HCT116 (cell line): ENCODE results near the gene PRKG1. TPM values are rescaled to one million over a fixed set of nuclear protein-coding genes. Genes with fewer than 3 reads are reported as not detected.

Experiments used
- ATAC-seq: fragments of 200-7000 bp; cut with Tn5 transposase; 2 replicates; pipeline ENCODE4 v1.9.1; 2020; ENCODE audit warnings: mild to moderate bottlenecking, moderate library complexity
- BruUV-seq: library from RNA; stranded (reverse); fragments of 400-500 nt; replicated peaks from 2 replicates; lab custom pipeline; 2021; lab: Mats Ljungman, UMichigan
- CTCF ChIA-PET: fragments of 300-600 bp; sonication (Branson Sonifier 250); formaldehyde crosslinking; loops from one replicate; lab custom pipeline; 2021; ENCODE audit warnings: antibody characterized with exemption; lab: Charles Lee
- POLR2A ChIA-PET: fragments of 300-600, 350-600 bp; sonication (Branson Sonifier 250); formaldehyde crosslinking; loops from one replicate; lab custom pipeline; 2021; ENCODE audit warnings: antibody characterized with exemption; lab: Charles Lee
- RAD21 ChIA-PET, 2 experiments: fragments of 300-600 bp; sonication (Branson Sonifier 250); formaldehyde crosslinking; loops; one replicate each; lab custom pipeline; 2023; ENCODE audit warnings: low total read pairs in 2 of 2; ENCODE audit not compliant: uncharacterized antibody in 2 of 2, unreplicated experiment in 2 of 2, low non-redundant PET in 1 of 2; lab: Charles Lee
- DNase-seq: peaks from one replicate; pipeline ENCODE4 v3.0.0-alpha.2; 2010; ENCODE audit warnings: low read depth, low spot score
- H2AFZ ChIP-seq: fragments of 200-600 bp; shearing (Covaris generic), sonication (generic); 2 replicates; pipeline ENCODE4 v1.6.1; 2017; ENCODE audit warnings: low read depth, mixed run types, mixed read lengths, antibody characterized with exemption, low read length; ENCODE audit not compliant: poor library complexity, severe bottlenecking
- H3K27ac ChIP-seq: 2 replicates; pipeline ENCODE4 v1.5.1; 2012; ENCODE audit warnings: low read depth, low read length
- H3K27me3 ChIP-seq: fragments of 200-600 bp; sonication (generic); 2 replicates; pipeline ENCODE4 v1.6.1; 2016; ENCODE audit warnings: mixed run types, low read length, mixed read lengths; ENCODE audit not compliant: insufficient read depth
- H3K36me3 ChIP-seq, 2 experiments: fragments of 200-500 bp in 1 of 2; fragments of 200-600 bp in 1 of 2; sonication (Bioruptor generic) in 1 of 2; sonication (generic) in 1 of 2; 2 replicates each; pipeline versions ENCODE4 v1.5.1 to v1.6.1; 2014 to 2016; ENCODE audit warnings: low read length in 2 of 2, inconsistent platforms in 1 of 2, mixed read lengths in 1 of 2, mixed run types in 1 of 2; ENCODE audit not compliant: insufficient read depth in 2 of 2, control insufficient read depth in 1 of 2
- H3K4me1 ChIP-seq, 2 experiments: fragments of 200-600 bp in 1 of 2; sonication (generic) in 1 of 2; 2 replicates each; pipeline versions ENCODE4 v1.5.1 to v1.6.1; 2012 to 2017; ENCODE audit warnings: low read length in 2 of 2, inconsistent platforms in 1 of 2, mild to moderate bottlenecking in 1 of 2, mixed read lengths in 1 of 2, mixed run types in 1 of 2, moderate library complexity in 1 of 2; ENCODE audit not compliant: insufficient read depth in 2 of 2, control insufficient read depth in 1 of 2
- H3K4me2 ChIP-seq: fragments of 200-600 bp; sonication (generic); 2 replicates; pipeline ENCODE4 v1.6.1; 2017; ENCODE audit warnings: mixed run types, low read length, mixed read lengths
- H3K4me3 ChIP-seq, 2 experiments: fragments of 200-600 bp in 1 of 2; sonication (generic) in 1 of 2; replicated peaks in 1 of 2; 2 replicates each; pipeline ENCODE4 v1.5.1; 2011 to 2016; ENCODE audit warnings: low read length in 2 of 2, control low read depth in 1 of 2, low read depth in 1 of 2, mild to moderate bottlenecking in 1 of 2, mixed read lengths in 1 of 2, mixed run types in 1 of 2
- H3K79me2 ChIP-seq: fragments of 200-600 bp; sonication (generic); 2 replicates; pipeline ENCODE4 v1.6.1; 2017; ENCODE audit warnings: mild to moderate bottlenecking, mixed run types, low read length, moderate library complexity, mixed read lengths; ENCODE audit not compliant: insufficient read depth
- H3K9ac ChIP-seq: fragments of 200-600 bp; sonication (generic); 2 replicates; pipeline ENCODE4 v1.6.1; 2016; ENCODE audit warnings: low read length, mixed read lengths
- H3K9me2 ChIP-seq: fragments of 200-600 bp; sonication (generic), shearing (Covaris generic); 2 replicates; pipeline ENCODE4 v1.6.1; 2017; ENCODE audit warnings: mixed run types, mild to moderate bottlenecking, moderate library complexity; ENCODE audit not compliant: insufficient read depth
- H3K9me3 ChIP-seq, 2 experiments: fragments of 200-500 bp in 1 of 2; fragments of 200-600 bp in 1 of 2; sonication (Bioruptor generic) in 1 of 2; sonication (generic) in 1 of 2; 2 replicates each; pipeline ENCODE4 v1.6.1; 2014 to 2017; ENCODE audit warnings: low read length in 2 of 2, mixed read lengths in 2 of 2, inconsistent platforms in 1 of 2, low read depth in 1 of 2, mild to moderate bottlenecking in 1 of 2, mixed run types in 1 of 2, moderate library complexity in 1 of 2; ENCODE audit not compliant: control insufficient read depth in 1 of 2, insufficient read depth in 1 of 2
- H4K20me1 ChIP-seq: fragments of 200-600 bp; sonication (generic), shearing (Covaris generic); 2 replicates; pipeline ENCODE4 v1.6.1; 2017; ENCODE audit warnings: mixed run types, mild to moderate bottlenecking, moderate library complexity; ENCODE audit not compliant: insufficient read depth
- EGR1 ChIP-seq: IDR thresholded peaks from 2 replicates; pipeline ENCODE4 v1.6.1; 2012; ENCODE audit warnings: low read depth
- EZH2phosphoT487 ChIP-seq: fragments of 200-600 bp; IDR thresholded peaks from 2 replicates; pipeline ENCODE4 v1.6.1; 2018; ENCODE audit warnings: antibody characterized with exemption, borderline replicate concordance
- JUND ChIP-seq: IDR thresholded peaks from 2 replicates; pipeline ENCODE4 v1.6.1; 2012
- TCF7L2 ChIP-seq: IDR thresholded peaks from 2 replicates; pipeline ENCODE4 v1.7.0; 2011; ENCODE audit warnings: borderline replicate concordance, inconsistent platforms; ENCODE audit not compliant: insufficient read depth, insufficient read length; ENCODE audit errors: extremely low read depth
- YY1 ChIP-seq: IDR thresholded peaks from 2 replicates; pipeline ENCODE4 v1.6.1; 2011; ENCODE audit warnings: low read length, low read depth, moderate library complexity, mild to moderate bottlenecking; ENCODE audit not compliant: insufficient replicate concordance; ENCODE audit errors: extremely low read depth
- ZNF274 ChIP-seq: fragments of 200-500 bp; sonication (Bioruptor generic); IDR thresholded peaks from 2 replicates; pipeline ENCODE4 v1.6.1; 2014; ENCODE audit warnings: mild to moderate bottlenecking, low read depth, low read length, inconsistent platforms
- intact Hi-C: fragments of 100-400 bp; cut with micrococcal nuclease; formaldehyde crosslinking; loops from 2 replicates; pipeline ENCODE4 v1.10.0; 2022
- total RNA-seq: library from RNA; stranded (reverse); gene quantifications from one replicate; pipeline ENCODE4 v1.2.1, GENCODE V29; 2021; ENCODE audit not compliant: unreplicated experiment
- TF ChIP-seq, protein P1 (sequence below), 3 experiments: fragments of 200-600 bp in 1 of 3; sonication (generic) in 1 of 3; IDR thresholded peaks in 2 of 3; conservative IDR thresholded peaks in 1 of 3; 2 replicates each; pipeline ENCODE4 v1.5.1; 2012 to 2017; ENCODE audit warnings: low read depth in 2 of 3, low read length in 2 of 3, antibody characterized with exemption in 1 of 3, borderline replicate concordance in 1 of 3, control low read depth in 1 of 3, mild to moderate bottlenecking in 1 of 3, mixed read lengths in 1 of 3, mixed run types in 1 of 3, moderate library complexity in 1 of 3; ENCODE audit not compliant: insufficient read depth in 1 of 3

The PRKG1 gene
- total RNA-seq, 1 experiment from 2014 or later, result 1.4 TPM

DNA sequence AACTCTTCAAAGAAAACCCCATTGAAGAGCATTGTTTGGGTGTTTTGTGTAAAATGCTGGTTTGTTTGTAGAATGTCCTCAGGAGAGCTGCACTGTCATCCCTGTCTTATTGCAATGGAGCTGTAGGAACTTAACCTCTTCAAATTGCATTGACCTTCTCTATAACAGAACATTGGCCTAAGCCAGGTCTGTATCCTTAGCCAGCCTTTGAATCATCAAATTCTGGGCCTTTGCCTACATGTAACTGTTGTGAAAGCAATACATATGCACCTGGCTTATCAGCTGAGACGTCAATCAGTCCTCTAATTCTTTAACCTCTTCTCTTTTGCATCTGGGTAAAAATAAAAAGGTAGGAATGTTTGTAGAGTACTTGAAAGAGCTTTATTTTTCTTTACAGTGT lies 429.1 kb downstream of the PRKG1 start:
- H3K79me2 ChIP-seq, result no peaks in the 10 kb centered on the region
- ATAC-seq, result no peak
- H3K4me2 ChIP-seq, result no peak overlapping the region
- no peaks in the 10 kb centered on the region for H3K9me2 ChIP-seq
- H3K27me3 ChIP-seq, result peaks cover 15% of the 10 kb centered on the region
- no TSS peak for BruUV-seq
- no peak overlapping the region for H2AFZ ChIP-seq
- CTCF ChIA-PET, result no interaction called here
- DNase-seq, result no peak
- H3K9me3 ChIP-seq, result no peaks in the 10 kb centered on the region
- no peak overlapping the region for H3K9ac ChIP-seq
- intact Hi-C loops, result no loop called here
- H3K27ac ChIP-seq, result no peak overlapping the region
- H3K36me3 ChIP-seq, result no peaks in the 10 kb centered on the region
- RAD21 ChIA-PET, result no interaction called here
- H3K4me3 ChIP-seq, result no peak overlapping the region
- POLR2A ChIA-PET, result no interaction called here
- no peaks in the 10 kb centered on the region for H4K20me1 ChIP-seq
- no peak for TF ChIP-seq EGR1
- H3K4me1 ChIP-seq, result no peaks in the 10 kb centered on the region

DNA sequence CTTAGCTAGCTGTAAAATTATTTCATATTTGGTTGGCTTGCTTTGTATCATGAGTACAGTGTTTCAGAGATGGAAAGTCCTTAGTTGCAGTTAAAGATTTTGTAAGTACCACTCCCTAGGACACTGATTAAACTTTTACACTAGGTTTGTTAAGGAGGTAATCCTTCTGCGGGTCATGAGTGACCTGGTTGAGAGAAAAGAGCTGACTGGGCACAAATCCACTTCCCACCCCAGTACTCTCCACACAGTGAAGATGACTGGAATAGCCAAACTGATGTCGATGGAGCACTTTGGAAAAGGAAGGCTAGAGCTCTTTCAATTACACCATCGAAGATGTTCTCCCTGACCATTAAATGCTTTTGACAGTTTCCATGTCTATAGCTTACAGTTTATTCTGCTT lies 433.2 kb downstream of the PRKG1 start:
- H3K27ac ChIP-seq, result no peak overlapping the region
- CTCF ChIA-PET, result no interaction called here
- intact Hi-C loops, result no loop called here
- no peaks in the 10 kb centered on the region for H3K79me2 ChIP-seq
- H3K4me1 ChIP-seq, result no peaks in the 10 kb centered on the region
- H3K27me3 ChIP-seq, result no peaks in the 10 kb centered on the region
- no peak overlapping the region for H3K9ac ChIP-seq
- no peak overlapping the region for H3K4me2 ChIP-seq
- no peaks in the 10 kb centered on the region for H4K20me1 ChIP-seq
- no peak overlapping the region for H2AFZ ChIP-seq
- POLR2A ChIA-PET, result no interaction called here
- ATAC-seq, result no peak
- no peak for TF ChIP-seq EZH2phosphoT487
- TF ChIP-seq TCF7L2, result no peak
- no peak for TF ChIP-seq YY1
- no peak for TF ChIP-seq ZNF274
- no peak for TF ChIP-seq JUND
- TF ChIP-seq, protein P1, sequence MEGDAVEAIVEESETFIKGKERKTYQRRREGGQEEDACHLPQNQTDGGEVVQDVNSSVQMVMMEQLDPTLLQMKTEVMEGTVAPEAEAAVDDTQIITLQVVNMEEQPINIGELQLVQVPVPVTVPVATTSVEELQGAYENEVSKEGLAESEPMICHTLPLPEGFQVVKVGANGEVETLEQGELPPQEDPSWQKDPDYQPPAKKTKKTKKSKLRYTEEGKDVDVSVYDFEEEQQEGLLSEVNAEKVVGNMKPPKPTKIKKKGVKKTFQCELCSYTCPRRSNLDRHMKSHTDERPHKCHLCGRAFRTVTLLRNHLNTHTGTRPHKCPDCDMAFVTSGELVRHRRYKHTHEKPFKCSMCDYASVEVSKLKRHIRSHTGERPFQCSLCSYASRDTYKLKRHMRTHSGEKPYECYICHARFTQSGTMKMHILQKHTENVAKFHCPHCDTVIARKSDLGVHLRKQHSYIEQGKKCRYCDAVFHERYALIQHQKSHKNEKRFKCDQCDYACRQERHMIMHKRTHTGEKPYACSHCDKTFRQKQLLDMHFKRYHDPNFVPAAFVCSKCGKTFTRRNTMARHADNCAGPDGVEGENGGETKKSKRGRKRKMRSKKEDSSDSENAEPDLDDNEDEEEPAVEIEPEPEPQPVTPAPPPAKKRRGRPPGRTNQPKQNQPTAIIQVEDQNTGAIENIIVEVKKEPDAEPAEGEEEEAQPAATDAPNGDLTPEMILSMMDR (IDR thresholded peaks at IDR 0.05 in 2 of 3, conservative IDR thresholded peaks at IDR 0.05 in 1 of 3; ENCODE audit: borderline replicate concordance in 1 of 3, insufficient read depth in 1 of 3, low read depth in 2 of 3, low read length in 2 of 3), result no peak
- TF ChIP-seq, all 23 proteins: peak for 0
- no peaks in the 10 kb centered on the region for H3K36me3 ChIP-seq
- no peak overlapping the region for H3K4me3 ChIP-seq
- no peak for DNase-seq
- no peaks in the 10 kb centered on the region for H3K9me2 ChIP-seq
- H3K9me3 ChIP-seq, result no peaks in the 10 kb centered on the region
- RAD21 ChIA-PET, result no interaction called here
- BruUV-seq, result no TSS peak
